NCI-H460 (cell line): ENCODE measurements around the gene LIMK1. TPM values are rescaled to one million over a fixed set of nuclear protein-coding genes. Genes with fewer than 3 reads are reported as not detected.
"Not testable (repeated sequence)": the region's sequence is repeated elsewhere in the genome, so short reads cannot be mapped to it uniquely, and the experiment has no call there.

ENCODE experiments used
- DNase-seq: peaks from one replicate; pipeline ENCODE4 v3.0.0-alpha.2; 2016; ENCODE audit warnings: low read depth; ENCODE audit errors: extremely low read depth
- total RNA-seq: library from RNA; depleted of rRNA; stranded (reverse); fragments of >200 nt; shearing (Covaris generic); gene quantifications from 2 replicates; pipeline ENCODE4 v1.2.3, GENCODE V29; 2014; rRNA removed

LIMK1 gene
- total RNA-seq, 1 experiment from 2014 or later = 24.3 TPM

- not testable (repeated sequence) for DNase-seq
Observed at GRCh38 chr7:74167324-74167723, 83.7 kb downstream of the LIMK1 start.

Other genes starting within 250 kb of the LIMK1 start
- 4.3 and 5.1 TPM in 2 replicates for gene METTL27, start 241.3 kb upstream of the LIMK1 start, total RNA-seq
- gene TMEM270, start 222.6 kb upstream of the LIMK1 start, total RNA-seq = 0.55 TPM in 1 of 2 replicates, not detected in the other
- gene ELN, start 55.6 kb upstream of the LIMK1 start, total RNA-seq = not detected in 2 replicates
- 619 and 659 TPM in 2 replicates for gene EIF4H, start 90.6 kb downstream of the LIMK1 start, total RNA-seq
- 21.8 and 21.9 TPM in 2 replicates for gene LAT2, start 126.2 kb downstream of the LIMK1 start, total RNA-seq
- 30.1 and 37.0 TPM in 2 replicates for gene RFC2, start 170.6 kb downstream of the LIMK1 start, total RNA-seq
- 33.2 and 35.1 TPM in 2 replicates for gene CLIP2, start 205.6 kb downstream of the LIMK1 start, total RNA-seq